ENCODE results near the gene MED13.

DNA sequence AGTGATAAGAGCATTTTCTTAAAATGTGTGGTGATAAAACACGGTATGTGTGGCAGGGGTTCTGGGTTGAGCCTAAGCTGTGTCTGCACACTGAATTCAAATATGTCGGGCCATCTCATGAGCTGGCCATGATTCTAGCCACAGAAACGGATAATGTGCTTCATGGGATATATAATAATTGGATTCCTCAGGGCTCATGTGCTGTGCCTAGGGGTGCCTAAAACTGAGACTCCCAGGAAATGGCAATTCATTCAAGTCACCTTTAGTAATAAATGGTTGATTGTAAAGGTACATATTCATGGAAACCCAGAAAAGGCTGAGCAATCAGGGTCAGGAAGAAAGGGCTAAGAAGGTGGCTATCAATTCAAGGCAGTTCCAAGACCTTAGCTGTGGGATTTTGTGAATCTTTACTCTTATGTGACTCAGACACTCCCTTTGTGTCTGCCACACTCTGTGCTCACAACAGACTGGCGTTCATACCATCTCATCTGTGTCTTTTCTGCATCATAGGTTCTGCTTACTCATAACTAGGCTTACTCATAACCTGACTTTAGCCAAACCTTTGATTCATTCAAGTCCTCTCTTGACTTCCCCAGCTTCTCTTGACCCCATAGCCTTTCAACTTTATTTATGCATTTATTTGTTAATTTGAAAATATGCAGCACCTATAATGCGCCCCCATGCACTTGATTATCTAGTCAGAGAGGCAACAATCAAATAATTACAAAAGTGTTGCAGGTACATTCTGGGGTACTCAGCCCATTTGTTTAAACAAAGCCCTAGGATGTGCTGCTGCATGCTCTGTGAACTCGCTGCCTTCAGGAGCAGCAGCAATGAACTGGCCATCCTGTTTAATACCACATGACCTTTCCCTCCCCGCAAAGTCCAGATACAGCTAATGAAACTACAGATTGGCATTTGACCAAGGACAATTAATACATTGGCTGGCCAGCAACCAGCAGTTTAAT, 28.4 kb upstream of the MED13 start:
- TF ChIP-seq POLR2AphosphoS5 (IDR thresholded peaks at IDR 0.05; ENCODE audit: insufficient read depth in 1 of 2, low read depth in 1 of 2): no peak
- TF ChIP-seq POLR2A (IDR thresholded peaks at IDR 0.05): no peak
- TF ChIP-seq, protein P1, sequence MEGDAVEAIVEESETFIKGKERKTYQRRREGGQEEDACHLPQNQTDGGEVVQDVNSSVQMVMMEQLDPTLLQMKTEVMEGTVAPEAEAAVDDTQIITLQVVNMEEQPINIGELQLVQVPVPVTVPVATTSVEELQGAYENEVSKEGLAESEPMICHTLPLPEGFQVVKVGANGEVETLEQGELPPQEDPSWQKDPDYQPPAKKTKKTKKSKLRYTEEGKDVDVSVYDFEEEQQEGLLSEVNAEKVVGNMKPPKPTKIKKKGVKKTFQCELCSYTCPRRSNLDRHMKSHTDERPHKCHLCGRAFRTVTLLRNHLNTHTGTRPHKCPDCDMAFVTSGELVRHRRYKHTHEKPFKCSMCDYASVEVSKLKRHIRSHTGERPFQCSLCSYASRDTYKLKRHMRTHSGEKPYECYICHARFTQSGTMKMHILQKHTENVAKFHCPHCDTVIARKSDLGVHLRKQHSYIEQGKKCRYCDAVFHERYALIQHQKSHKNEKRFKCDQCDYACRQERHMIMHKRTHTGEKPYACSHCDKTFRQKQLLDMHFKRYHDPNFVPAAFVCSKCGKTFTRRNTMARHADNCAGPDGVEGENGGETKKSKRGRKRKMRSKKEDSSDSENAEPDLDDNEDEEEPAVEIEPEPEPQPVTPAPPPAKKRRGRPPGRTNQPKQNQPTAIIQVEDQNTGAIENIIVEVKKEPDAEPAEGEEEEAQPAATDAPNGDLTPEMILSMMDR (IDR thresholded peaks at IDR 0.05): no peak

Measured in vagina (tissue), 2 donors.